BJ (cell line): ENCODE data around the gene GPC6. TPM values are rescaled to one million over a fixed set of nuclear protein-coding genes. Genes with fewer than 3 reads are reported as not detected.

Experiments
- CTCF ChIA-PET: fragments of 350-600 bp; formaldehyde crosslinking; extraction: SDS; loops from one replicate; lab custom pipeline; 2021; ENCODE audit warnings: antibody characterized with exemption, inconsistent platforms; lab: Yijun Ruan, JAX
- POLR2A ChIA-PET: fragments of 300-600 bp; sonication (Branson Sonifier 250); formaldehyde crosslinking; extraction: SDS; loops from one replicate; lab custom pipeline; 2021; ENCODE audit warnings: antibody characterized with exemption; lab: Charles Lee
- DNase-seq: peaks from one replicate; pipeline ENCODE4 v3.0.0-alpha.2; 2011; ENCODE audit warnings: low read depth
- H3K27me3 ChIP-seq: 2 replicates; pipeline ENCODE4 v1.6.0; 2011; ENCODE audit warnings: low read length; ENCODE audit not compliant: control insufficient read depth, insufficient read depth
- H3K36me3 ChIP-seq: 2 replicates; pipeline ENCODE4 v1.5.1; 2011; ENCODE audit warnings: low read length; ENCODE audit not compliant: control insufficient read depth, insufficient read depth
- H3K4me3 ChIP-seq: 2 replicates; pipeline ENCODE4 v1.5.1; 2011; ENCODE audit warnings: low read depth, mild to moderate bottlenecking, control low read depth, low read length
- polyA plus RNA-seq: library from polyadenylated mRNA; depleted of rRNA; stranded (reverse); fragments of >200 nt; gene quantifications from 2 replicates; pipeline ENCODE4 v1.2.3, GENCODE V29; 2011
- TF ChIP-seq, protein P1 (sequence below): IDR thresholded peaks from 2 replicates; pipeline ENCODE4 v1.5.1; 2011; ENCODE audit warnings: low read depth, mild to moderate bottlenecking, control low read depth, inconsistent platforms, low read length, moderate library complexity; ENCODE audit not compliant: insufficient read depth

Gene GPC6
- polyA plus RNA-seq, 1 experiment, result 23.0 TPM

DNA sequence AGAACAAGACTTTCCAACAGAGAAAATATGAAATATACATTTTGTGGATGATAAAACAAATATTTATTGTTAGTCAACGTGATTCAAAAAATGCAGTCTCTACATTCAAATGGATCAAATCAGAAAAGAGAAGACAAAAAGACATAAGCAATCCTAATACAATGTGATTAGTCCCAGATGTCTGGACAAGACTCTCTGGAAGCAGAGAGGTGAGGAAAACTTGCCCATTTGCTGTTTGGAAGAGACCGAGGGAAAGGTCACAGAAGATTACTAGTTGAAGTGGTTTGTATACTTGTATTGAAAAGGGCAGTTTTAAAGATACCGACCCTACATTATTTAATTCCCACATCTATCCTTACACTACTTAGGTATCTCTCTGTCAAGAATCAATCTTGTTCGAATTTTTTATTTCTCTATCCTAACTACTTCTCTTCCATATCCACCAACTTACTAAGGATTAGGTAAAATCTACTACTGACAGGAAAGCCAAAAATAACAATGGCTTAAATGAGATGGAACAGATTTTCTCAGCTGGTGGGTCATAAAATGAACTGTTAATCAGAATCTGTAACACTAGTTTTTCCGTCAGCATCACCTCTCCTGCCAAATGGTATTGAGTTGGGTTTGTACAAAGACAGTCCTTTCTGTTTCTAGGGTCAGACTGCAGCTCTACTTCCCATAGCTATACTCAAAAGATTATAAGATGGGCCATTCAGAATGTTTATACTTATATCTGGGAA lies 755.7 kb downstream of the GPC6 start:
- H3K27me3 ChIP-seq, result no peaks in the 10 kb centered on the region
- TF ChIP-seq, protein P1, sequence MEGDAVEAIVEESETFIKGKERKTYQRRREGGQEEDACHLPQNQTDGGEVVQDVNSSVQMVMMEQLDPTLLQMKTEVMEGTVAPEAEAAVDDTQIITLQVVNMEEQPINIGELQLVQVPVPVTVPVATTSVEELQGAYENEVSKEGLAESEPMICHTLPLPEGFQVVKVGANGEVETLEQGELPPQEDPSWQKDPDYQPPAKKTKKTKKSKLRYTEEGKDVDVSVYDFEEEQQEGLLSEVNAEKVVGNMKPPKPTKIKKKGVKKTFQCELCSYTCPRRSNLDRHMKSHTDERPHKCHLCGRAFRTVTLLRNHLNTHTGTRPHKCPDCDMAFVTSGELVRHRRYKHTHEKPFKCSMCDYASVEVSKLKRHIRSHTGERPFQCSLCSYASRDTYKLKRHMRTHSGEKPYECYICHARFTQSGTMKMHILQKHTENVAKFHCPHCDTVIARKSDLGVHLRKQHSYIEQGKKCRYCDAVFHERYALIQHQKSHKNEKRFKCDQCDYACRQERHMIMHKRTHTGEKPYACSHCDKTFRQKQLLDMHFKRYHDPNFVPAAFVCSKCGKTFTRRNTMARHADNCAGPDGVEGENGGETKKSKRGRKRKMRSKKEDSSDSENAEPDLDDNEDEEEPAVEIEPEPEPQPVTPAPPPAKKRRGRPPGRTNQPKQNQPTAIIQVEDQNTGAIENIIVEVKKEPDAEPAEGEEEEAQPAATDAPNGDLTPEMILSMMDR, result no peak
- CTCF ChIA-PET, result no interaction called here
- H3K36me3 ChIP-seq, result no peaks in the 10 kb centered on the region
- no peak overlapping the region for H3K4me3 ChIP-seq
- POLR2A ChIA-PET, result interaction anchor here (0.8 kb wide), 1 partner anchor 112 kb away, joined by 4 read pairs; no protein-coding TSS in a partner anchor
- no peak for DNase-seq

DNA sequence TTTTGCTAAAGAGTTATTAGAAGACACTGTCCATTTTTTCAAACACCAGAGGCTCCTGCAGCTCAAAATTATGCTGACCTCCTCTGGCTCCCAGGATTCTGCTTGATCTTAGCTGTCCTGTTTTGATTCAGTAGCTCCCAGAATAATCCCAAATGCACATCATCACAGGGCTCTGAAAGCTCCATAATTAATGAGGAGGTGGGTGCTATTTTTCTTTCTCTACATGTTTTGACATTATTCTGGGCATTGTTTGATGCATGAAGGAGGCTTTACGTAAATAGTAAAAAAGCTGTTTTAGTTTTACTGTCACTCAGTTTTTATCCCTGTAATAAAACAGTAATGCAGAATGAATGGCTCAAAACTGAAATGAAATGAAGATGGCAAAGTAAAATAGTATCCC lies 757.4 kb downstream of the GPC6 start:
- H3K27me3 ChIP-seq, result no peaks in the 10 kb centered on the region
- no peaks in the 10 kb centered on the region for H3K36me3 ChIP-seq
- no peak for DNase-seq
- TF ChIP-seq, protein P1, result no peak
- H3K4me3 ChIP-seq, result no peak overlapping the region
- CTCF ChIA-PET, result interaction anchor here (0.6 to 0.7 kb wide), 2 partner anchors 13 to 364 kb away, joined by 3 read pairs; no protein-coding TSS in a partner anchor
- POLR2A ChIA-PET, result no interaction called here

DNA sequence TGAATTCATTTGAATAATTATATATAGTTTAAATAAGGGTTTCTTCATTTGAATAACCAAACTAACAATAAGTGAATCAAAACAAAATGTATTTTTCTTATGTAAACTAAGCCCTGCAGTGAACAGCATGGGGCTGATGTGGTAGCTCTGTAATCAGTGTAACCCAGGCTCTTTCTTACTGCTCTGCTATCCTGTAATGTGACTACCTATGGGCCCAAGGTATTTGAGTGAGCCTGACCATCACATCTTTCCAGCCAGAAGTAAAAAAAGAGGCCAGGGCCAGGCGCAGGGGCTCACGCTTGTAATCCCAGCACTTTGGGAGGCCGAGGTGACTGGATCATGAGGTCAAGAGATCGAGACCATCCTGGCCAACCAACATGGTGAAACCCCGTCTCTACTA lies 758.3 kb downstream of the GPC6 start:
- CTCF ChIA-PET, result no interaction called here
- POLR2A ChIA-PET, result no interaction called here
- Histone ChIP-seq H3K4me3 (no peak overlapping the region), H3K27me3 (no peaks in the 10 kb centered on the region), H3K36me3 (no peaks in the 10 kb centered on the region)
- no peak for DNase-seq
- TF ChIP-seq, protein P1, result no peak

- TF ChIP-seq, protein P1, result no peak
- Histone ChIP-seq H3K27me3 (no peaks in the 10 kb centered on the region), H3K36me3 (no peaks in the 10 kb centered on the region), H3K4me3 (no peak overlapping the region)
- ChIA-PET CTCF (no interaction called here), POLR2A (no interaction called here)
- no peak for DNase-seq
Observed at GRCh38 chr13:93987458-93987857, 760.9 kb downstream of the GPC6 start.

DNA sequence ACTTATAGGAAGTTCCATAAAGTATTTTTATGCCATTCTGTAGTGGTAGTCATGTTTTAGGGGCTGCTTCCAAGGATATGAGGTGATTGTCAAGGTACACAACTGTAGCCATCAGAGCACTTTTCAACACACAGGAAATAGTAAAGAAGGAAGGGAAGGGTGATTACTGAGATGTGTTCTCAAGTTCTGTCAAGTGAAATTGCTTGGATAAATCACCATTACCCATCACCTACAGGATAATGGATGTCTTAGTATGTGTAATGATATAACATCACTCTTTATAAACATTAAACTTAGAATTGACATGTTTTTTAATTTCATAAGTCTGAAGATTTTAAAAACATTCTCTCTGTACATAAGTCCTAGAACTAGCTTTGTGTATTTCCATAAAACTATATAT lies 765.0 kb downstream of the GPC6 start:
- ChIA-PET CTCF (no interaction called here), POLR2A (no interaction called here)
- no peak for DNase-seq
- H3K27me3 ChIP-seq, result no peaks in the 10 kb centered on the region
- H3K36me3 ChIP-seq, result no peaks in the 10 kb centered on the region
- TF ChIP-seq, protein P1, result no peak
- H3K4me3 ChIP-seq, result no peak overlapping the region
